ENCODE data around the gene REEP2. TPM values are rescaled to one million over a fixed set of nuclear protein-coding genes. Genes with fewer than 3 reads are reported as not detected.

Gene REEP2
- total RNA-seq, 1 donor from 2014 or later, result 70.9 TPM

GRCh38 chr5:138448070-138448469 is 9.2 kb downstream of the REEP2 start:
- DNase-seq (ENCODE audit: low spot score in 2 of 2), result no peak

GRCh38 chr5:138448481-138449398 is 9.9 kb downstream of the REEP2 start:
- no peak for FAIRE-seq
- peak in 1 of 2 donors; percentile 68 for DNase-seq (ENCODE audit: low spot score in 2 of 2)

More at GRCh38 chr5:138448070-138448469, 9.2 kb downstream of the REEP2 start:
- FAIRE-seq, result no peak

- no peak for FAIRE-seq
These were observed 10.8 kb downstream of the REEP2 start for GRCh38 chr5:138449501-138450239.

GRCh38 chr5:138450971-138451370 is 12.1 kb downstream of the REEP2 start:
- DNase-seq (ENCODE audit: low spot score in 2 of 2) (no peak), FAIRE-seq (no peak)

More at GRCh38 chr5:138449501-138450239, 10.8 kb downstream of the REEP2 start:
- DNase-seq (ENCODE audit: low spot score in 2 of 2), result peak; percentile 76 to 94

- no peak for DNase-seq (ENCODE audit: low spot score in 2 of 2)
- FAIRE-seq, result no peak
These were observed 13.9 kb downstream of the REEP2 start for GRCh38 chr5:138452720-138453119.

- no peak for DNase-seq (ENCODE audit: low spot score in 2 of 2)
- FAIRE-seq, result no peak
These were observed 14.7 kb downstream of the REEP2 start for GRCh38 chr5:138453590-138453989.

GRCh38 chr5:138454121-138454520 is 15.3 kb downstream of the REEP2 start:
- DNase-seq (ENCODE audit: low spot score in 2 of 2) (no peak), FAIRE-seq (no peak)

- DNase-seq (ENCODE audit: low spot score in 2 of 2) (no peak), FAIRE-seq (no peak)
These were observed 16.5 kb downstream of the REEP2 start for GRCh38 chr5:138455232-138455930.

GRCh38 chr5:138457531-138458275 is 18.8 kb downstream of the REEP2 start:
- FAIRE-seq (no peak), DNase-seq (ENCODE audit: low spot score in 2 of 2) (no peak)

- peak in 1 of 2 donors; percentile 69 for DNase-seq (ENCODE audit: low spot score in 2 of 2)
- no peak for FAIRE-seq
These were observed 19.5 kb downstream of the REEP2 start for GRCh38 chr5:138458384-138458783.

GRCh38 chr5:138458856-138459255 is 20.0 kb downstream of the REEP2 start:
- DNase-seq (ENCODE audit: low spot score in 2 of 2), result no peak
- no peak for FAIRE-seq

GRCh38 chr5:138459311-138459933 is 20.6 kb downstream of the REEP2 start:
- DNase-seq (ENCODE audit: low spot score in 2 of 2) (no peak), FAIRE-seq (no peak)

- FAIRE-seq (no peak), DNase-seq (ENCODE audit: low spot score in 2 of 2) (no peak)
These were observed 21.3 kb downstream of the REEP2 start for GRCh38 chr5:138460032-138460693.

- DNase-seq (ENCODE audit: low spot score in 2 of 2), result no peak
- no peak for FAIRE-seq
These were observed 22.7 kb downstream of the REEP2 start for GRCh38 chr5:138461343-138462125.

- no peak for DNase-seq (ENCODE audit: low spot score in 2 of 2)
- no peak for FAIRE-seq
These were observed 24.7 kb downstream of the REEP2 start for GRCh38 chr5:138463419-138464007.

GRCh38 chr5:138464008-138464387 is 25.1 kb downstream of the REEP2 start:
- DNase-seq (ENCODE audit: low spot score in 2 of 2) (peak; percentile 89 to 90), FAIRE-seq (no peak)

- peak; percentile 71 for FAIRE-seq
- DNase-seq (ENCODE audit: low spot score in 2 of 2), result peak; percentile 92 to 99
These were observed 25.8 kb downstream of the REEP2 start for GRCh38 chr5:138464388-138465260.
